ENCODE data around the gene INPP5K. TPM values are rescaled to one million over a fixed set of nuclear protein-coding genes. Genes with fewer than 3 reads are reported as not detected.

INPP5K gene
- total RNA-seq, 1 experiment from 2014 or later = 29.4 TPM

- peaks cover 12 to 46% (median 26%) of the 10 kb centered on the region in 3 experiments; a peak in 6 of 7 replicates for H3K36me3 Mint-ChIP-seq (ENCODE audit: insufficient read depth in 1 of 3, low read depth in 3 of 3)
- H2BK120ac ChIP-seq (ENCODE audit: low read depth, low read length, poor library complexity, severe bottlenecking) = no peak overlapping the region
- H3K14ac ChIP-seq (ENCODE audit: insufficient read depth, low read length) = no peak overlapping the region
- no peaks in the 10 kb centered on the region for H4K20me1 ChIP-seq (ENCODE audit: control insufficient read depth, insufficient read depth, insufficient read length)
- H3K4me2 ChIP-seq (ENCODE audit: insufficient read depth, insufficient read length, low read length) = no peak overlapping the region
- no peak overlapping the region for H3K4me3 Mint-ChIP-seq
- peaks cover 16% of the 10 kb centered on the region for H3K79me1 ChIP-seq (ENCODE audit: insufficient read depth, low read depth, low read length, poor library complexity, severe bottlenecking)
- H2AK5ac ChIP-seq (ENCODE audit: insufficient read length, low read length) = no peak overlapping the region
- peaks cover 16 to 23% of the 10 kb centered on the region in 2 experiments for H3K4me1 Mint-ChIP-seq
- peaks cover 10% of the 10 kb centered on the region; the same call in 1 of the 2 replicates for H3K79me2 ChIP-seq (ENCODE audit: insufficient read depth, low read length)
- no peak overlapping the region for H3K56ac ChIP-seq (ENCODE audit: insufficient read length, low read depth, low read length)
- 0 out of 2 replicates have a peak, but pooled peaks cover 4% of the 10 kb centered on the region for H3K4me1 ChIP-seq (ENCODE audit: insufficient read depth, low read length)
- no peak overlapping the region for H4K8ac ChIP-seq (replicated peaks; ENCODE audit: insufficient read length, low read depth, low read length)
- H2BK15ac ChIP-seq (ENCODE audit: low read depth, low read length) = no peak overlapping the region
- H2AFZ ChIP-seq (ENCODE audit: low read length) = no peak overlapping the region
- no peak overlapping the region for H3K27ac ChIP-seq (ENCODE audit: insufficient read length, low read depth, low read length)
- H4K5ac ChIP-seq (ENCODE audit: insufficient read length, low read depth, low read length) = no peak overlapping the region
- no peaks in the 10 kb centered on the region for H3K23me2 ChIP-seq (ENCODE audit: insufficient read length, low read depth, low read length, poor library complexity, severe bottlenecking)
- no peak overlapping the region for H2BK12ac ChIP-seq (ENCODE audit: insufficient read length, low read depth, low read length)
- H2BK5ac ChIP-seq (ENCODE audit: insufficient read length, low read length) = no peak overlapping the region
- no peaks in the 10 kb centered on the region for H3K9me3 Mint-ChIP-seq
- H3K27me3 Mint-ChIP-seq (ENCODE audit: low read depth) = no peaks in the 10 kb centered on the region
- H3K27ac Mint-ChIP-seq = peak overlapping the region in 2 of 3 experiments; percentile 6 to 17; a peak in 2 of 7 replicates
- no peak for TF ChIP-seq CTCF (conservative IDR thresholded peaks at IDR 0.05)
- WGBS (ENCODE audit: extremely low coverage, insufficient read length, low lambda C conversion rate) = no CpG with 5 or more reads among the region's 15 CpGs
- no peak for DNase-seq
- H3T11ph ChIP-seq (ENCODE audit: low read length) = no peak overlapping the region
- no peak overlapping the region for H3K4ac ChIP-seq (ENCODE audit: low read depth, low read length)
- H3K27me3 ChIP-seq (ENCODE audit: insufficient read depth, low read length) = no peaks in the 10 kb centered on the region
- no peak overlapping the region for H4K91ac ChIP-seq (ENCODE audit: insufficient read length, low read depth, low read length)
- H3K9me3 ChIP-seq (ENCODE audit: control insufficient read depth, low read depth, low read length) = no peaks in the 10 kb centered on the region
- no peak overlapping the region for H3K18ac ChIP-seq (ENCODE audit: insufficient read length, low read depth, low read length)
- no peak overlapping the region for H2BK20ac ChIP-seq (ENCODE audit: low read depth, low read length, poor library complexity, severe bottlenecking)
- H3K23ac ChIP-seq (ENCODE audit: insufficient read length, low read depth, low read length) = no peak overlapping the region
- H3K9ac ChIP-seq (ENCODE audit: extremely low read depth, insufficient read length, low read length) = no peak overlapping the region
These were observed 39.4 kb upstream of the INPP5K start for GRCh38 chr17:1555651-1556471.

Measured in H9 (cell line).